Skeletal muscle tissue (tissue), 4 donors: ENCODE results near the gene CHMP5. TPM values are rescaled to one million over a fixed set of nuclear protein-coding genes. Genes with fewer than 3 reads are reported as not detected.

Experiments used
- H3K27ac ChIP-seq: one replicate; pipeline ENCODE4 v1.7.0; 2013; ENCODE audit warnings: mild to moderate bottlenecking, low read depth, low read length, inconsistent platforms
- H3K27me3 ChIP-seq, 3 donors: one replicate each; pipeline ENCODE4 v1.7.0; 2013; ENCODE audit warnings: low read length in 3 of 3; ENCODE audit not compliant: control insufficient read depth in 3 of 3, insufficient read depth in 3 of 3
- H3K36me3 ChIP-seq, 3 donors: one replicate each; pipeline ENCODE4 v1.7.0; 2013; ENCODE audit warnings: low read length in 3 of 3; ENCODE audit not compliant: control insufficient read depth in 3 of 3, insufficient read depth in 3 of 3
- H3K4me1 ChIP-seq, 3 donors: one replicate each; pipeline ENCODE4 v1.7.0; 2013; ENCODE audit warnings: low read length in 3 of 3, mild to moderate bottlenecking in 3 of 3; ENCODE audit not compliant: control insufficient read depth in 3 of 3, insufficient read depth in 3 of 3
- H3K4me3 ChIP-seq, 3 donors: one replicate each; pipeline ENCODE4 v1.7.0; 2013; ENCODE audit warnings: low read length in 3 of 3
- H3K9ac ChIP-seq, 3 donors: one replicate each; pipeline ENCODE4 v1.7.0; 2013; ENCODE audit warnings: low read length in 3 of 3, mild to moderate bottlenecking in 3 of 3, moderate library complexity in 2 of 3, low read depth in 1 of 3
- H3K9me3 ChIP-seq, 3 donors: one replicate each; pipeline ENCODE4 v1.7.0; 2013; ENCODE audit warnings: low read length in 3 of 3; ENCODE audit not compliant: control insufficient read depth in 3 of 3
- total RNA-seq: library from RNA; depleted of rRNA; stranded (reverse); fragments of >200 nt; gene quantifications from one replicate; pipeline ENCODE4 v1.2.3, GENCODE V29; 2014
- donor health status: Osteomylitis.

The CHMP5 gene
- total RNA-seq, 1 donor from 2014 or later = 52.7 TPM

GRCh38 chr9:33272061-33272460 is 7.2 kb downstream of the CHMP5 start:
- H3K36me3 ChIP-seq = peaks cover 27 to 75% (median 60%) of the 10 kb centered on the region in 3 donors
- no peaks in the 10 kb centered on the region for H3K4me1 ChIP-seq
- H3K4me3 ChIP-seq = no peak overlapping the region
- H3K27ac ChIP-seq = no peak overlapping the region
- no peak overlapping the region for H3K9ac ChIP-seq
- no peaks in the 10 kb centered on the region for H3K27me3 ChIP-seq
- H3K9me3 ChIP-seq = no peaks in the 10 kb centered on the region

GRCh38 chr9:33273266-33273971 is 8.6 kb downstream of the CHMP5 start:
- H3K27ac ChIP-seq = no peak overlapping the region
- no peak overlapping the region for H3K9ac ChIP-seq
- H3K4me1 ChIP-seq = no peaks in the 10 kb centered on the region
- no peaks in the 10 kb centered on the region for H3K27me3 ChIP-seq
- no peaks in the 10 kb centered on the region for H3K9me3 ChIP-seq
- no peak overlapping the region for H3K4me3 ChIP-seq
- H3K36me3 ChIP-seq = peaks cover 35 to 75% (median 64%) of the 10 kb centered on the region in 3 donors

GRCh38 chr9:33273972-33274328 is 9.1 kb downstream of the CHMP5 start:
- Histone ChIP-seq H3K27ac (no peak overlapping the region), H3K36me3 (peaks cover 38 to 74% (median 68%) of the 10 kb centered on the region in 3 donors), H3K9me3 (no peaks in the 10 kb centered on the region), H3K4me3 (no peak overlapping the region), H3K9ac (no peak overlapping the region), H3K27me3 (no peaks in the 10 kb centered on the region), H3K4me1 (no peaks in the 10 kb centered on the region)

GRCh38 chr9:33277484-33277883 is 12.6 kb downstream of the CHMP5 start:
- Histone ChIP-seq H3K4me3 (no peak overlapping the region), H3K36me3 (peaks cover 40 to 68% (median 66%) of the 10 kb centered on the region in 3 donors), H3K9ac (no peak overlapping the region), H3K4me1 (no peaks in the 10 kb centered on the region), H3K9me3 (no peaks in the 10 kb centered on the region), H3K27ac (no peak overlapping the region), H3K27me3 (no peaks in the 10 kb centered on the region)

- Histone ChIP-seq H3K27ac (no peak overlapping the region), H3K36me3 (peaks cover 8 to 21% (median 16%) of the 10 kb centered on the region in 3 donors), H3K4me1 (peaks cover 4 to 17% (median 6%) of the 10 kb centered on the region in 3 donors), H3K9ac (no peak overlapping the region), H3K4me3 (no peak overlapping the region), H3K27me3 (no peaks in the 10 kb centered on the region), H3K9me3 (no peaks in the 10 kb centered on the region)
These were observed 20.7 kb downstream of the CHMP5 start for GRCh38 chr9:33285502-33285901.

GRCh38 chr9:33287087-33287490 is 22.2 kb downstream of the CHMP5 start:
- peaks cover 2 to 13% (median 8%) of the 10 kb centered on the region in 3 donors for H3K36me3 ChIP-seq
- H3K4me3 ChIP-seq = peak overlapping the region in 2 of 3 donors; percentile 15 to 45
- peaks cover 8 to 33% (median 16%) of the 10 kb centered on the region in 3 donors for H3K4me1 ChIP-seq
- H3K27ac ChIP-seq = peak overlapping the region; percentile 38
- no peaks in the 10 kb centered on the region for H3K9me3 ChIP-seq
- H3K27me3 ChIP-seq = no peaks in the 10 kb centered on the region
- peak overlapping the region in 1 of 3 donors; percentile 60 for H3K9ac ChIP-seq

- peaks cover 19 to 44% (median 22%) of the 10 kb centered on the region in 3 donors for H3K4me1 ChIP-seq
- H3K4me3 ChIP-seq = no peak overlapping the region
- peaks cover under 1 to 11% (median 3%) of the 10 kb centered on the region in 3 donors for H3K36me3 ChIP-seq
- no peak overlapping the region for H3K9ac ChIP-seq
- peak overlapping the region; percentile 99 for H3K27ac ChIP-seq
- no peaks in the 10 kb centered on the region for H3K9me3 ChIP-seq
- no peaks in the 10 kb centered on the region for H3K27me3 ChIP-seq
These were observed 23.4 kb downstream of the CHMP5 start for GRCh38 chr9:33288235-33288634.

- Histone ChIP-seq H3K27me3 (no peaks in the 10 kb centered on the region), H3K9ac (peak overlapping the region; percentile 52 to 100 (median 76)), H3K36me3 (peaks cover 2 to 7% (median 5%) of the 10 kb centered on the region in 3 donors), H3K4me3 (peak overlapping the region in 2 of 3 donors; percentile 98 to 100), H3K4me1 (peaks cover 25 to 52% (median 28%) of the 10 kb centered on the region in 3 donors), H3K9me3 (no peaks in the 10 kb centered on the region), H3K27ac (peak overlapping the region; percentile 99)
These were observed 24.1 kb downstream of the CHMP5 start for GRCh38 chr9:33288828-33289483.

- Histone ChIP-seq H3K4me3 (peak overlapping the region; percentile 96 to 100 (median 98)), H3K27ac (peak overlapping the region; percentile 99), H3K4me1 (peaks cover 28 to 55% (median 31%) of the 10 kb centered on the region in 3 donors), H3K27me3 (no peaks in the 10 kb centered on the region), H3K36me3 (peaks cover 2 to 5% (median 3%) of the 10 kb centered on the region in 3 donors), H3K9me3 (no peaks in the 10 kb centered on the region), H3K9ac (peak overlapping the region; percentile 76 to 100 (median 99))
These were observed 24.6 kb downstream of the CHMP5 start for GRCh38 chr9:33289496-33289895.

- H3K9me3 ChIP-seq = no peaks in the 10 kb centered on the region
- H3K4me3 ChIP-seq = peak overlapping the region; percentile 96 to 100 (median 98)
- H3K27me3 ChIP-seq = no peaks in the 10 kb centered on the region
- H3K36me3 ChIP-seq = peaks cover 3 to 5% (median 3%) of the 10 kb centered on the region in 3 donors
- H3K4me1 ChIP-seq = peaks cover 28 to 59% (median 32%) of the 10 kb centered on the region in 3 donors
- H3K9ac ChIP-seq = peak overlapping the region; percentile 99 to 100 (median 99)
- H3K27ac ChIP-seq = peak overlapping the region; percentile 99
These were observed 25.0 kb downstream of the CHMP5 start for GRCh38 chr9:33289936-33290246.
